Trophoblast cell (in vitro differentiated cells and primary cell): ENCODE data around the gene TMEM17.

ENCODE experiments used
- DNase-seq, 2 donors: peaks; one replicate each; pipeline ENCODE4 v3.0.0-alpha.2; 2016
- H2AFZ ChIP-seq: 2 replicates; pipeline ENCODE4 v1.6.1; 2013; ENCODE audit warnings: low read length, moderate library complexity, mild to moderate bottlenecking; ENCODE audit not compliant: insufficient read depth, poor library complexity
- H2AK5ac ChIP-seq: 2 replicates; pipeline ENCODE4 v1.6.1; 2013; ENCODE audit warnings: mild to moderate bottlenecking, low read length
- H2BK120ac ChIP-seq: 2 replicates; pipeline ENCODE4 v1.6.1; 2013; ENCODE audit warnings: low read length, mild to moderate bottlenecking, moderate library complexity; ENCODE audit not compliant: insufficient read depth, poor library complexity
- H2BK12ac ChIP-seq: 2 replicates; pipeline ENCODE4 v1.6.1; 2013; ENCODE audit warnings: mild to moderate bottlenecking, low read length, moderate library complexity
- H2BK5ac ChIP-seq: 2 replicates; pipeline ENCODE4 v1.6.1; 2013; ENCODE audit warnings: low read length, low read depth, moderate library complexity, mild to moderate bottlenecking; ENCODE audit not compliant: poor library complexity
- H3K14ac ChIP-seq: 2 replicates; pipeline ENCODE4 v1.6.1; 2013; ENCODE audit warnings: mild to moderate bottlenecking, low read length
- H3K18ac ChIP-seq: 2 replicates; pipeline ENCODE4 v1.6.1; 2013; ENCODE audit warnings: mild to moderate bottlenecking, low read length
- H3K23ac ChIP-seq: 2 replicates; pipeline ENCODE4 v1.6.1; 2013; ENCODE audit warnings: low read length
- H3K27ac ChIP-seq: 2 replicates; pipeline ENCODE4 v1.5.1; 2013; ENCODE audit warnings: low read depth, mild to moderate bottlenecking, inconsistent platforms, low read length, moderate library complexity
- H3K27me3 ChIP-seq: 2 replicates; pipeline ENCODE4 v1.6.1; 2013; ENCODE audit warnings: inconsistent platforms, mild to moderate bottlenecking, low read length, moderate library complexity; ENCODE audit not compliant: insufficient read depth
- H3K36me3 ChIP-seq, 2 experiments: 1 replicate in 1 of 2; 2 replicates in 1 of 2; pipeline ENCODE4 v1.6.1; 2013; ENCODE audit warnings: low read length in 2 of 2, mild to moderate bottlenecking in 2 of 2, moderate library complexity in 1 of 2; ENCODE audit not compliant: insufficient read depth in 2 of 2, control insufficient read depth in 1 of 2
- H3K4ac ChIP-seq: 2 replicates; pipeline ENCODE4 v1.6.1; 2013; ENCODE audit warnings: low read depth, mild to moderate bottlenecking, low read length, moderate library complexity
- H3K4me1 ChIP-seq, 2 experiments: 1 replicate in 1 of 2; 2 replicates in 1 of 2; pipeline ENCODE4 v1.6.1; 2013; ENCODE audit warnings: low read length in 2 of 2, mild to moderate bottlenecking in 2 of 2, moderate library complexity in 1 of 2; ENCODE audit not compliant: insufficient read depth in 2 of 2, control insufficient read depth in 1 of 2
- H3K4me2 ChIP-seq: 2 replicates; pipeline ENCODE4 v1.6.1; 2013; ENCODE audit warnings: inconsistent platforms, mild to moderate bottlenecking, low read length, moderate library complexity
- H3K4me3 ChIP-seq: 2 replicates; pipeline ENCODE4 v1.5.1; 2013; ENCODE audit warnings: mild to moderate bottlenecking, low read depth, low read length, inconsistent platforms
- H3K79me1 ChIP-seq: one replicate; pipeline ENCODE4 v1.6.1; 2013; ENCODE audit warnings: low read length
- H3K79me2 ChIP-seq: 2 replicates; pipeline ENCODE4 v1.6.1; 2013; ENCODE audit warnings: low read length, mild to moderate bottlenecking; ENCODE audit not compliant: control insufficient read depth, insufficient read depth, poor library complexity
- H3K9ac ChIP-seq: 2 replicates; pipeline ENCODE4 v1.6.1; 2013; ENCODE audit warnings: mild to moderate bottlenecking, low read length
- H3K9me3 ChIP-seq: 2 replicates; pipeline ENCODE4 v1.6.1; 2013; ENCODE audit warnings: low read depth, mild to moderate bottlenecking, control low read depth, inconsistent platforms, low read length; ENCODE audit not compliant: insufficient read depth
- H4K12ac ChIP-seq: 2 replicates; pipeline ENCODE4 v1.6.1; 2013; ENCODE audit warnings: low read depth, mild to moderate bottlenecking, low read length, moderate library complexity
- H4K8ac ChIP-seq: 2 replicates; pipeline ENCODE4 v1.6.1; 2013; ENCODE audit warnings: low read depth, mild to moderate bottlenecking, low read length, moderate library complexity
- H4K91ac ChIP-seq: one replicate; pipeline ENCODE4 v1.6.1; 2013; ENCODE audit warnings: low read depth, mild to moderate bottlenecking, low read length, moderate library complexity
- WGBS: extraction: QIAGEN DNeasy Blood & Tissue Kit; methylation state at CpG from one replicate; pipeline ENCODE4 v1.1.7; 2013; ENCODE audit warnings: missing lambda C conversion rate; ENCODE audit not compliant: insufficient read length, insufficient coverage; ENCODE audit errors: extremely low coverage; 5-methylcytosine and 5-hydroxymethylcytosine counted together

TMEM17 gene

DNA sequence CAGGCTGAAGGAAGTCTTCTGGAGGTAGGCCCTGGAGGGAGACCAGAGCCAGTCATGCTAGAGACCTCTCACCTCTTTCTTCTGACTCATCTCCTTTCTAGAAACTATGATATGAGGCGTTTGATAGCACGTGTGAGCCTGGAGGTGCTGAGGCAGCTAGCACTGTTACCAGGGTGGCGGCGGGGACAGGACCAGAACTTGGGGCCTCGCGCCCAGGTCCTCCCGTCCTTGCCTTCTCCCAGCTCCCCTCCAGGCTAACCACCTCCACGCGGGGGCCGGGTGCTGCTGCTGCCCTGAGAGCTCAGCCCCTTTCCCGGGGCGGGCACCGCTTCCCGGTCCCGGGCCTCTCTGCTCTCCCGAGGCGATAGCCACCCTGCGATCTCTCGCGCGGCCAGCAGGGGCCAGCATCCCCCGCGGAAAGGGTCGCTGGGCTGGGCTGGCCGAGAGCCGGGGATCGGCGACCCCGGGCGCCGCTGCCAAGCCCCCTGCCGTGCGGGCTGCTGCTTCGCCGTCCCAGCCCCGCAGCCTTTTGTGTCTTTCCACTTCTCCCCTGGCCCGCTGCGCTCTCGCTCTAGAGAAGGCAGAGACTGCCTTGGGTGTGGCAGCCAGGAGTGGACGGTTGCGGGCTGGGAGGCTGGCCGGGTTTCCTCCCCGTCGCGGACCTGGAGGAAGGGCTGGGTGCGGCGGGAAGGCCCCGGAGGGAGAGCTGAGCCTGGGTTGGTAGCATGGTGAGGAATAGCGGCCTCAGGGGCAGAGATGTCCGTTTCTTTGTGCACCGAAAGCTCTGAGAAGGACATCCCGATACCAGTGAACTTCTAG lies 49.1 kb downstream of the TMEM17 start:
- H3K79me2 ChIP-seq = peaks cover 3% of the 10 kb centered on the region
- peak overlapping the region; percentile 61 for H3K4ac ChIP-seq
- H2AFZ ChIP-seq = peak overlapping the region; percentile 58
- no peaks in the 10 kb centered on the region for H3K36me3 ChIP-seq
- H3K18ac ChIP-seq = peak overlapping the region; percentile 81
- H3K27ac ChIP-seq = peak overlapping the region; percentile 46
- no CpG with 5 or more reads among the region's 52 CpGs for WGBS
- H3K9ac ChIP-seq = peak overlapping the region; percentile 71
- peak; percentile 63 to 87 for DNase-seq
- no peaks in the 10 kb centered on the region for H3K27me3 ChIP-seq
- H2BK5ac ChIP-seq = peak overlapping the region; percentile 92
- peaks cover 16 to 21% of the 10 kb centered on the region in 2 experiments for H3K4me1 ChIP-seq
- peaks cover 3% of the 10 kb centered on the region for H3K9me3 ChIP-seq
- H3K14ac ChIP-seq = peak overlapping the region; percentile 88
- peaks cover 10% of the 10 kb centered on the region for H3K79me1 ChIP-seq
- peak overlapping the region; percentile 90 for H4K8ac ChIP-seq
- peak overlapping the region; percentile 89 for H4K12ac ChIP-seq
- peak overlapping the region; percentile 89 for H4K91ac ChIP-seq
- H2AK5ac ChIP-seq = peak overlapping the region; percentile 31
- H2BK12ac ChIP-seq = peak overlapping the region; percentile 74
- H3K23ac ChIP-seq = no peak overlapping the region
- H3K4me2 ChIP-seq = peak overlapping the region; percentile 71
- peak overlapping the region; percentile 63 for H3K4me3 ChIP-seq
- H2BK120ac ChIP-seq = peak overlapping the region; percentile 91

DNA sequence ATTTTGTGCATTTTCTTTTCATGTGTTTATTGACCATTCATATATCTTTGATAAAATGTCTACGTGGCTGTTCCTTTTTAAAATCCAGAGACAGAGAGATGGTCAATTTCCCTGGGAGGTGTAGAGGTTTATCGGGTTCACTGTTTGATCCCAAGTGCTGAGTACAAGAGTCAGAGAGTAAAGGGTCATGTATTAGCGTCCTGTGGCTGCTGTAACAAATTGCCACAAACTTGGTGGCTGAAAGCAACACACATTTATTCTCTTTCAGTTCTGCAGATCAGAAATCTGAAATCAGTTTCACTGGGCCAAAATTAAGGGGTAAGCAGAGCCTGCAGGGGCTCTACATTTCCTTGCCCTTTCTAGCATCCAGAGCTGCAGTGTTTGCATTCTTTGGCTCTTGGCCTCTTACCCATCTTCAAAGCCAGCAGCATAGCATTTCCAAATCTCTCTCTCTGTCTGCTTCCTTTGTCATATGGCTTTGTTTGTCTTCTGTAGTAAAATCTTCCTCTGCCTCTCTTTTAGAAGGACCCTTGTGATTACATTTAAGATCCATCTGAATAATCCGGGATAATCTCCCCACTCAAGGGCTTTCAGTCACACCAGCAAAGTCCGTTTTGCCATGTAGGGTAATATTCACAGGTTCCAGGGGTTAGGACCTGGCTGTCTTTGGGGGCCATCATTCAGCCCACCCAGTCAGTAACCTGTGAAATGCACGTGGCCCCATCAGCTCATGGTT lies 49.9 kb downstream of the TMEM17 start:
- Histone ChIP-seq H4K12ac (no peak overlapping the region), H2BK12ac (peak overlapping the region; percentile 61), H3K27me3 (no peaks in the 10 kb centered on the region), H3K4me1 (peaks cover 16 to 17% of the 10 kb centered on the region in 2 experiments), H3K79me2 (peaks cover 3% of the 10 kb centered on the region), H3K9me3 (peaks cover 2% of the 10 kb centered on the region), H3K23ac (no peak overlapping the region), H3K36me3 (no peaks in the 10 kb centered on the region), H2BK120ac (peak overlapping the region; percentile 19), H3K14ac (no peak overlapping the region), H4K8ac (no peak overlapping the region), H3K27ac (no peak overlapping the region), H4K91ac (peak overlapping the region; percentile 40), H2AFZ (no peak overlapping the region), H2BK5ac (no peak overlapping the region), H3K4me2 (no peak overlapping the region), H2AK5ac (no peak overlapping the region), H3K9ac (no peak overlapping the region), H3K18ac (peak overlapping the region; percentile 20), H3K79me1 (peaks cover 10% of the 10 kb centered on the region), H3K4ac (no peak overlapping the region), H3K4me3 (no peak overlapping the region)
- no peak for DNase-seq
- no CpG with 5 or more reads among the region's 6 CpGs for whole genome bisulfite sequencing

DNA sequence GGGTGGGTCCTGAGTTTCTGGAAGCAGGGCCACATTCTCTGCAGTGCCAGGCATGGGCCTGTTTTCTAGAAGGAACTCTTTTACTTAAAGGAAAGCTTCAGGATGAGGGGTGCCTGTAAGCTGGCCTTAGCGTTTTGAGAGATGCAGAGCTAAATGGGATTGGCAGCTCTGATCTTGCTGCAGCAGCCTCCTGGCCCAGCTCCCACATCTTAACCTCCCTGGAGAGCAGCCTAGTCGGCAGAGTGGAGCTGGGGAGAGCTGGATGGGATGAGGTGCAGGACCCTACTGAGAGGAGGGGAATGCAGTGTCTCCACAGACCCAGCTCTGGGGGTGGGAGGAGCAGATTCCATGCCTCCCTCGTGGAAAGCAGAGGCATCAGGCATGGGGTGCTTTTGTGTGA lies 52.0 kb downstream of the TMEM17 start:
- H3K18ac ChIP-seq = no peak overlapping the region
- no peak overlapping the region for H2BK5ac ChIP-seq
- no peak overlapping the region for H2BK12ac ChIP-seq
- peaks cover 10% of the 10 kb centered on the region for H3K79me1 ChIP-seq
- H4K8ac ChIP-seq = no peak overlapping the region
- H2BK120ac ChIP-seq = no peak overlapping the region
- H3K27me3 ChIP-seq = no peaks in the 10 kb centered on the region
- H3K36me3 ChIP-seq = no peaks in the 10 kb centered on the region
- H2AFZ ChIP-seq = no peak overlapping the region
- no peak overlapping the region for H4K91ac ChIP-seq
- peaks cover 3% of the 10 kb centered on the region for H3K79me2 ChIP-seq
- no peak overlapping the region for H3K4ac ChIP-seq
- H3K4me3 ChIP-seq = no peak overlapping the region
- DNase-seq = no peak
- no peak overlapping the region for H3K27ac ChIP-seq
- H3K4me2 ChIP-seq = no peak overlapping the region
- WGBS = no CpG with 5 or more reads among the region's 3 CpGs
- no peak overlapping the region for H3K23ac ChIP-seq
- H4K12ac ChIP-seq = no peak overlapping the region
- no peak overlapping the region for H3K14ac ChIP-seq
- H3K9me3 ChIP-seq = peaks cover 2% of the 10 kb centered on the region
- H3K9ac ChIP-seq = no peak overlapping the region
- peaks cover 13 to 17% of the 10 kb centered on the region in 2 experiments for H3K4me1 ChIP-seq
- H2AK5ac ChIP-seq = no peak overlapping the region

- no peaks in the 10 kb centered on the region for H3K9me3 ChIP-seq
- no peak overlapping the region for H2BK120ac ChIP-seq
- no peak overlapping the region for H3K18ac ChIP-seq
- no peak overlapping the region for H3K4me3 ChIP-seq
- peaks cover 10 to 12% of the 10 kb centered on the region in 2 experiments for H3K4me1 ChIP-seq
- H3K23ac ChIP-seq = no peak overlapping the region
- DNase-seq = no peak
- H3K9ac ChIP-seq = no peak overlapping the region
- no peak overlapping the region for H2AFZ ChIP-seq
- H4K8ac ChIP-seq = no peak overlapping the region
- H2BK5ac ChIP-seq = no peak overlapping the region
- no peak overlapping the region for H2AK5ac ChIP-seq
- no peak overlapping the region for H3K4ac ChIP-seq
- no peak overlapping the region for H3K27ac ChIP-seq
- H3K79me1 ChIP-seq = peaks cover 9% of the 10 kb centered on the region
- no peak overlapping the region for H3K4me2 ChIP-seq
- H4K91ac ChIP-seq = no peak overlapping the region
- no peaks in the 10 kb centered on the region for H3K36me3 ChIP-seq
- no peak overlapping the region for H3K14ac ChIP-seq
- no peak overlapping the region for H4K12ac ChIP-seq
- no peaks in the 10 kb centered on the region for H3K27me3 ChIP-seq
- H3K79me2 ChIP-seq = peaks cover 3% of the 10 kb centered on the region
- no peak overlapping the region for H2BK12ac ChIP-seq
- WGBS = no CpG with 5 or more reads among the region's 7 CpGs
These were observed 53.1 kb downstream of the TMEM17 start for GRCh38 chr2:62452701-62453454.
